Measurements from ENCODE around the gene DCAF17.

Gene DCAF17

GRCh38 chr2:171430516-171431410 is 3.3 kb upstream of the DCAF17 start:
- TF ChIP-seq CTCF (IDR thresholded peaks at IDR 0.05; ENCODE audit: low read depth, low read length), result no peak
- no peak overlapping the region for H3K4me3 ChIP-seq (replicated peaks in 1 of 2; ENCODE audit: low read depth in 2 of 2, low read length in 2 of 2)
- DNase-seq (ENCODE audit: low read depth in 2 of 2), result no peak

GRCh38 chr2:171431677-171432167 is 2.3 kb upstream of the DCAF17 start:
- no peak for DNase-seq (ENCODE audit: low read depth in 2 of 2)

GRCh38 chr2:171432206-171432968 is 1.6 kb upstream of the DCAF17 start:
- no peak overlapping the region for H3K4me3 ChIP-seq (replicated peaks in 1 of 2; ENCODE audit: low read depth in 2 of 2, low read length in 2 of 2)
- TF ChIP-seq CTCF (IDR thresholded peaks at IDR 0.05; ENCODE audit: low read depth, low read length), result no peak
- DNase-seq (ENCODE audit: low read depth in 2 of 2), result no peak

More at GRCh38 chr2:171431677-171432167, 2.3 kb upstream of the DCAF17 start:
- no peak for TF ChIP-seq CTCF (IDR thresholded peaks at IDR 0.05; ENCODE audit: low read depth, low read length)
- no peak overlapping the region for H3K4me3 ChIP-seq (replicated peaks in 1 of 2; ENCODE audit: low read depth in 2 of 2, low read length in 2 of 2)

GRCh38 chr2:171432969-171433762 is 860 bp upstream of the DCAF17 start:
- TF ChIP-seq CTCF (IDR thresholded peaks at IDR 0.05; ENCODE audit: low read depth, low read length), result no peak
- DNase-seq (ENCODE audit: low read depth in 2 of 2), result peak; percentile 19 to 54
- peak overlapping the region; percentile 74 to 82 for H3K4me3 ChIP-seq (replicated peaks in 1 of 2; ENCODE audit: low read depth in 2 of 2, low read length in 2 of 2)

GRCh38 chr2:171433763-171434012 is 338 bp upstream of the DCAF17 start, which contains the start of gene METTL8:
Gene METTL8, minus strand, starts transcription at chr2:171433990. Its CDS starts 41,805 bp downstream, at chr2:171392185.
- H3K4me3 ChIP-seq (replicated peaks in 1 of 2; ENCODE audit: low read depth in 2 of 2, low read length in 2 of 2), result peak within 1 kb of the TSS; percentile 74 to 82
- no peak for DNase-seq (ENCODE audit: low read depth in 2 of 2)
- TF ChIP-seq CTCF (IDR thresholded peaks at IDR 0.05; ENCODE audit: low read depth, low read length), result peak; percentile 16

GRCh38 chr2:171436307-171436706 is 2.3 kb downstream of the DCAF17 start:
- H3K4me3 ChIP-seq (replicated peaks in 1 of 2; ENCODE audit: low read depth in 2 of 2, low read length in 2 of 2), result no peak overlapping the region
- DNase-seq (ENCODE audit: low read depth in 2 of 2), result peak; percentile 59 to 94
- no peak for TF ChIP-seq CTCF (IDR thresholded peaks at IDR 0.05; ENCODE audit: low read depth, low read length)

Measured in cardiac fibroblast (primary cell).